Measurements from ENCODE around the gene SGCD. TPM values are rescaled to one million over a fixed set of nuclear protein-coding genes. Genes with fewer than 3 reads are reported as not detected.

The SGCD gene
- total RNA-seq (10 to 100 TPM; 11.0 to 20.9 TPM), polyA plus RNA-seq (1 to 10 TPM in 1 of 2 donors, under 1 TPM in 1; 0.79 to 1.1 TPM)
- long read RNA-seq, donor 1, partial matches to known transcripts = 0 of 2 reads
- long read RNA-seq, donor 1, other reads (novel, unspliced or antisense) = 0 of 2 reads
- long read RNA-seq, donor 2 = 0 reads
- long read RNA-seq, donor 3, full-length matches to known transcripts = 3 of 3 reads
- long read RNA-seq, donor 3, partial matches to known transcripts = 0 of 3 reads
- long read RNA-seq, donor 3, other reads (novel, unspliced or antisense) = 0 of 3 reads
- long read RNA-seq, donor 4, partial matches to known transcripts = 0 of 1 reads
- long read RNA-seq, donor 4, other reads (novel, unspliced or antisense) = 0 of 1 reads
- long read RNA-seq, donor 5, partial matches to known transcripts = 0 of 3 reads
- long read RNA-seq, donor 5, other reads (novel, unspliced or antisense) = 0 of 3 reads

- Histone ChIP-seq H3K4me3 (no peak within 1 kb of the TSS), H3K4me1 (ENCODE audit: control insufficient read depth in 5 of 5, insufficient read depth in 5 of 5, low read length in 5 of 5) (peaks cover 0 to 17% (median 7%) of the 10 kb centered on the region in 5 donors), H3K27me3 (ENCODE audit: control insufficient read depth in 3 of 3, insufficient read depth in 3 of 3, low read length in 2 of 3) (no peaks in the 10 kb centered on the region), H3K9me3 (ENCODE audit: control insufficient read depth in 4 of 4, insufficient read depth in 3 of 4, low read length in 3 of 4) (peaks cover 0 to 2% (median 0%) of the 10 kb centered on the region in 4 donors), H3K27ac (ENCODE audit: low read depth in 1 of 2, low read length in 1 of 2) (peak within 1 kb of the TSS; percentile 55 to 94), H3K36me3 (ENCODE audit: control insufficient read depth in 4 of 4, insufficient read depth in 4 of 4, low read length in 4 of 4) (peaks cover 0 to 7% (median 2%) of the 10 kb centered on the region in 4 donors), H3K9ac (ENCODE audit: insufficient read depth in 1 of 2, low read length in 2 of 2) (peak within 1 kb of the TSS in 1 of 2 donors; percentile 86)
- no peak for TF ChIP-seq CTCF (IDR thresholded peaks at IDR 0.05; ENCODE audit: control extremely low read depth, extremely low read depth)
- ATAC-seq (ENCODE audit: insufficient read depth, low FRiP score) = peak; percentile 86
- 30 to 45% methylated on average over 18 of the region's 18 CpGs for WGBS, 2 donors
- peak; percentile 82 to 88 (median 88) for DNase-seq
These were observed at the start of gene SGCD for GRCh38 chr5:156326718-156327259. Gene SGCD, plus strand, starts transcription at chr5:156327164.

- TF ChIP-seq CTCF (IDR thresholded peaks at IDR 0.05; ENCODE audit: control extremely low read depth, extremely low read depth) = no peak
- DNase-seq (no peak), ATAC-seq (ENCODE audit: insufficient read depth, low FRiP score) (no peak)
- H3K27ac ChIP-seq (ENCODE audit: low read depth in 1 of 2, low read length in 1 of 2) = no peak overlapping the region
- no peak overlapping the region for H3K9ac ChIP-seq (ENCODE audit: insufficient read depth in 1 of 2, low read length in 2 of 2)
- H3K27me3 ChIP-seq (ENCODE audit: control insufficient read depth in 3 of 3, insufficient read depth in 3 of 3, low read length in 2 of 3) = no peaks in the 10 kb centered on the region
- H3K4me1 ChIP-seq (ENCODE audit: control insufficient read depth in 5 of 5, insufficient read depth in 5 of 5, low read length in 5 of 5) = peaks cover 0 to 13% (median 0%) of the 10 kb centered on the region in 5 donors
- H3K36me3 ChIP-seq (ENCODE audit: control insufficient read depth in 4 of 4, insufficient read depth in 4 of 4, low read length in 4 of 4) = no peaks in the 10 kb centered on the region
- H3K4me3 ChIP-seq = no peak overlapping the region
- H3K9me3 ChIP-seq (ENCODE audit: control insufficient read depth in 4 of 4, insufficient read depth in 3 of 4, low read length in 3 of 4) = no peaks in the 10 kb centered on the region
- WGBS, 2 donors = 72 to 84% methylated on average over 2 of the region's 2 CpGs
These were observed 49.7 kb upstream of the SGCD start for GRCh38 chr5:156277290-156277689.

GRCh38 chr5:156295431-156295830, 31.5 kb upstream of the SGCD start:
- Histone ChIP-seq H3K27me3 (ENCODE audit: control insufficient read depth in 3 of 3, insufficient read depth in 3 of 3, low read length in 2 of 3) (no peaks in the 10 kb centered on the region), H3K4me3 (no peak overlapping the region), H3K9ac (ENCODE audit: insufficient read depth in 1 of 2, low read length in 2 of 2) (no peak overlapping the region), H3K9me3 (ENCODE audit: control insufficient read depth in 4 of 4, insufficient read depth in 3 of 4, low read length in 3 of 4) (no peaks in the 10 kb centered on the region), H3K27ac (ENCODE audit: low read depth in 1 of 2, low read length in 1 of 2) (no peak overlapping the region), H3K4me1 (ENCODE audit: control insufficient read depth in 5 of 5, insufficient read depth in 5 of 5, low read length in 5 of 5) (no peaks in the 10 kb centered on the region), H3K36me3 (ENCODE audit: control insufficient read depth in 4 of 4, insufficient read depth in 4 of 4, low read length in 4 of 4) (no peaks in the 10 kb centered on the region)
- no peak for TF ChIP-seq CTCF (IDR thresholded peaks at IDR 0.05; ENCODE audit: control extremely low read depth, extremely low read depth)
- 82 to 92% methylated on average over 1 of the region's 1 CpG for WGBS, 2 donors
- ATAC-seq (ENCODE audit: insufficient read depth, low FRiP score) = no peak
- peak in 1 of 3 donors; percentile 3 for DNase-seq
